Gastrocnemius medialis (tissue), 4 donors: ENCODE data around the gene ARHGAP10. TPM values are rescaled to one million over a fixed set of nuclear protein-coding genes. Genes with fewer than 3 reads are reported as not detected.

Experiments
- ATAC-seq, 2 donors: fragments of 150-250 bp; one replicate each; pipeline ENCODE4 v1.9.1; 2016
- DNase-seq, 2 donors: peaks; one replicate each; pipeline ENCODE4 v3.0.0-alpha.2; 2019
- H3K27ac ChIP-seq, 4 donors: fragments of 200-600 bp; sonication (generic); 1 replicate in 1 of 4; 2 replicates in 3 of 4; pipeline ENCODE4 v1.5.1; 2016 to 2018; ENCODE audit warnings: mild to moderate bottlenecking in 2 of 4, moderate library complexity in 1 of 4
- H3K27me3 ChIP-seq, 3 donors: fragments of 200-600 bp; sonication (generic) in 2 of 3; 1 replicate in 1 of 3; 2 replicates in 2 of 3; pipeline versions ENCODE4 v1.5.1 to v1.6.0; 2016 to 2019; ENCODE audit warnings: mild to moderate bottlenecking in 1 of 3, moderate library complexity in 1 of 3
- H3K36me3 ChIP-seq, 2 donors: fragments of 200-600 bp; sonication (generic) in 1 of 2; one replicate each; pipeline ENCODE4 v1.5.1; 2017 to 2018
- H3K4me1 ChIP-seq, 2 donors: fragments of 200-600 bp; sonication (generic) in 1 of 2; one replicate each; pipeline ENCODE4 v1.5.1; 2016 to 2017; ENCODE audit warnings: mild to moderate bottlenecking in 2 of 2
- H3K4me3 ChIP-seq, 4 donors: fragments of 200-600 bp; sonication (generic) in 3 of 4; 1 replicate in 1 of 4; 2 replicates in 3 of 4; pipeline ENCODE4 v1.5.1; 2016 to 2019; ENCODE audit warnings: mild to moderate bottlenecking in 2 of 4
- H3K9me3 ChIP-seq, 3 donors: fragments of 200-600 bp; sonication (generic) in 2 of 3; 1 replicate in 1 of 3; 2 replicates in 2 of 3; pipeline ENCODE4 v1.5.1; 2016 to 2019
- CTCF ChIP-seq, 5 experiments: fragments of 450-650 bp in 3 of 5; fragments of 200-600 bp in 2 of 5; sonication (generic) in 2 of 5; IDR thresholded peaks in 4 of 5; conservative IDR thresholded peaks in 1 of 5; 1 replicate in 4 of 5; 2 replicates in 1 of 5; pipeline ENCODE4 v1.5.1; 2016 to 2019; ENCODE audit warnings: antibody characterized with exemption in 5 of 5, mild to moderate bottlenecking in 3 of 5, moderate library complexity in 3 of 5
- POLR2A ChIP-seq, 2 donors: fragments of 450-650 bp; IDR thresholded peaks; one replicate each; pipeline ENCODE4 v1.6.1; 2017; ENCODE audit warnings: antibody characterized with exemption in 2 of 2, mild to moderate bottlenecking in 2 of 2, moderate library complexity in 2 of 2
- in situ Hi-C, 4 donors: fragments of 200-750 bp; cut with MboI; loops; one replicate each; pipeline versions ENCODE4 v1.15.0 to v1.8.0; 2017; ENCODE audit warnings: low sequenced_read_pairs in 4 of 4
- intact Hi-C: fragments of 100-400 bp; cut with DNase I; formaldehyde crosslinking; loops from one replicate; pipeline ENCODE4 v1.15.1; 2023; ENCODE audit warnings: low total_unique reads
- total RNA-seq, 4 donors: library from RNA; depleted of rRNA; stranded (reverse); fragments of >200 nt; gene quantifications; one replicate each; pipeline versions ENCODE4 v1.1.0 to v1.2.3, GENCODE V29; 2016

Gene ARHGAP10
- total RNA-seq, 4 donors from 2014 or later, result 22.1 to 34.6 (median 28.0) TPM

- no peaks in the 10 kb centered on the region for H3K36me3 ChIP-seq
- DNase-seq, result no peak
- no peaks in the 10 kb centered on the region for H3K27me3 ChIP-seq
- no peak overlapping the region for H3K4me3 ChIP-seq
- intact Hi-C loops (no loop called here), in situ Hi-C loops (no loop called here)
- H3K9me3 ChIP-seq, result no peaks in the 10 kb centered on the region
- TF ChIP-seq CTCF (IDR thresholded peaks at IDR 0.05 in 4 of 5, conservative IDR thresholded peaks at IDR 0.05 in 1 of 5) (no peak), POLR2A (IDR thresholded peaks at IDR 0.05) (no peak)
- no peak for ATAC-seq
- no peaks in the 10 kb centered on the region for H3K4me1 ChIP-seq
- H3K27ac ChIP-seq, result no peak overlapping the region
Measured at GRCh38 chr4:147696866-147697265, 35.0 kb upstream of the ARHGAP10 start.

- in situ Hi-C loops, result loop anchor here in 2 of 4 donors (5.0 kb wide), 1 partner anchor 162 kb away; no protein-coding TSS in a partner anchor
- Histone ChIP-seq H3K4me1 (no peaks in the 10 kb centered on the region), H3K9me3 (no peaks in the 10 kb centered on the region), H3K27ac (no peak overlapping the region), H3K27me3 (no peaks in the 10 kb centered on the region), H3K36me3 (no peaks in the 10 kb centered on the region), H3K4me3 (no peak overlapping the region)
- intact Hi-C loops, result no loop called here
- DNase-seq (no peak), ATAC-seq (no peak)
- no peak for TF ChIP-seq CTCF (IDR thresholded peaks at IDR 0.05 in 4 of 5, conservative IDR thresholded peaks at IDR 0.05 in 1 of 5)
- TF ChIP-seq POLR2A (IDR thresholded peaks at IDR 0.05), result no peak
Measured at GRCh38 chr4:147704846-147705245, 27.0 kb upstream of the ARHGAP10 start.

- TF ChIP-seq POLR2A (IDR thresholded peaks at IDR 0.05) (no peak), CTCF (IDR thresholded peaks at IDR 0.05 in 4 of 5, conservative IDR thresholded peaks at IDR 0.05 in 1 of 5) (peak; percentile 82 to 94 (median 91))
- H3K4me1 ChIP-seq, result no peaks in the 10 kb centered on the region
- intact Hi-C loops (loop anchor here (1.0 to 2.0 kb wide), 2 partner anchors 25 to 158 kb away; partner anchors contain the start of gene ARHGAP10), in situ Hi-C loops (loop anchor here in 1 of 4 donors (5.0 kb wide), 1 partner anchor 159 kb away; no protein-coding TSS in a partner anchor)
- no peaks in the 10 kb centered on the region for H3K36me3 ChIP-seq
- H3K9me3 ChIP-seq, result no peaks in the 10 kb centered on the region
- peak; percentile 78 to 88 for ATAC-seq
- peak in 1 of 2 donors; percentile 42 for DNase-seq
- peak overlapping the region in 2 of 4 donors; percentile 7 to 45 for H3K4me3 ChIP-seq
- no peaks in the 10 kb centered on the region for H3K27me3 ChIP-seq
- peak overlapping the region in 1 of 4 donors; percentile 31 for H3K27ac ChIP-seq
Measured at GRCh38 chr4:147707892-147708672, 23.8 kb upstream of the ARHGAP10 start.

GRCh38 chr4:147709999-147710398 is 21.9 kb upstream of the ARHGAP10 start:
- ATAC-seq (no peak), DNase-seq (no peak)
- no peaks in the 10 kb centered on the region for H3K9me3 ChIP-seq
- H3K4me1 ChIP-seq, result no peaks in the 10 kb centered on the region
- no peaks in the 10 kb centered on the region for H3K27me3 ChIP-seq
- intact Hi-C loops, result loop anchor here (2.0 kb wide), 1 partner anchor 23 kb away; the partner anchor contains the start of gene ARHGAP10
- TF ChIP-seq POLR2A (IDR thresholded peaks at IDR 0.05) (no peak), CTCF (IDR thresholded peaks at IDR 0.05 in 4 of 5, conservative IDR thresholded peaks at IDR 0.05 in 1 of 5) (no peak)
- no peak overlapping the region for H3K27ac ChIP-seq
- in situ Hi-C loops, result loop anchor here in 3 of 4 donors (5.0 kb wide), 1 partner anchor 157 kb away; no protein-coding TSS in a partner anchor
- H3K4me3 ChIP-seq, result no peak overlapping the region
- no peaks in the 10 kb centered on the region for H3K36me3 ChIP-seq
